DMS114 treated with DMSO at 0.1 percent for 48 hours (cell line): ENCODE results near the gene SWSAP1.

Source experiments
- DNase-seq: peaks from one replicate; lab custom pipeline; 2025; ENCODE audit not compliant: unreplicated experiment; lab: John Stamatoyannopoulos, UW

SWSAP1 gene

GRCh38 chr19:11408591-11408990 is 34.1 kb downstream of the SWSAP1 start:
- no peak for DNase-seq

GRCh38 chr19:11410682-11411081 is 36.2 kb downstream of the SWSAP1 start:
- DNase-seq: no peak

- no peak for DNase-seq
Measured at GRCh38 chr19:11414544-11414943, 40.1 kb downstream of the SWSAP1 start.

GRCh38 chr19:11416346-11417052 is 42.0 kb downstream of the SWSAP1 start:
- no peak for DNase-seq

- DNase-seq: no peak
Measured at GRCh38 chr19:11418094-11418548, 43.7 kb downstream of the SWSAP1 start.

- DNase-seq: no peak
Measured at GRCh38 chr19:11418549-11419506, 44.4 kb downstream of the SWSAP1 start, which contains the start of gene RGL3. Gene RGL3, minus strand, starts transcription at chr19:11419314. Its CDS starts 36 bp downstream, at chr19:11419278.

GRCh38 chr19:11420429-11421370 is 46.2 kb downstream of the SWSAP1 start:
- DNase-seq: no peak

GRCh38 chr19:11421371-11422098 is 47.1 kb downstream of the SWSAP1 start:
- DNase-seq: no peak

- peak; percentile 21 for DNase-seq
Measured at GRCh38 chr19:11422163-11423065, 47.9 kb downstream of the SWSAP1 start.

GRCh38 chr19:11423164-11423790 is 48.8 kb downstream of the SWSAP1 start:
- DNase-seq: no peak

GRCh38 chr19:11423791-11424181 is 49.3 kb downstream of the SWSAP1 start:
- no peak for DNase-seq
